ENCODE data around the gene PRDM16.

DNA sequence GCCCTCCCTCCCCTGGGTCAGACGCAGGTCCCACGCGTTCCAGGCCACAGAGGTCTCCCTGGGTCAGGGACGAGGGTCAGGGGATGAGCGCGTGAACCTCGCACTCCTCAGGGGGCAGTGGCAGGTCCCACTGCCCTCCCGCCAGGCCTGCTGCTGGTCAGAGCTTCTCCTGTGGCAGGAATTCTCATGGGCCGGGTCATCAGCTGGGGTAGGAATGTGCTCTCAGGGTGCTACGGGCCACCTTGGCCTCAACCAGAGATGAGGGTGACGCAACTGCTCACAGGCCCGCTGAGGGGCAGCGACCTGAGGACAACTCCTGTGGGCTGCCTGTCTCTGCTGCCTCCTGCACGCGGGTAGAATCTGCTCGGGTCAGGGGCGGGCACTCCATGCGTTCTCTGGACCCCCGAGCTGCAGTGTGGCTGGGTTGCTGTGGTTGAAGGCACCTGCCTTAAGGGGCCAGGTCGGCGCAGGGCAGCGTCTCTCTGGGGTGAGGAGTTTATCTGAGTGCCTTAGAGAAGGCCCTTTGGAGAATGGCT lies 128.8 kb downstream of the PRDM16 start:
- TF ChIP-seq, protein P1, sequence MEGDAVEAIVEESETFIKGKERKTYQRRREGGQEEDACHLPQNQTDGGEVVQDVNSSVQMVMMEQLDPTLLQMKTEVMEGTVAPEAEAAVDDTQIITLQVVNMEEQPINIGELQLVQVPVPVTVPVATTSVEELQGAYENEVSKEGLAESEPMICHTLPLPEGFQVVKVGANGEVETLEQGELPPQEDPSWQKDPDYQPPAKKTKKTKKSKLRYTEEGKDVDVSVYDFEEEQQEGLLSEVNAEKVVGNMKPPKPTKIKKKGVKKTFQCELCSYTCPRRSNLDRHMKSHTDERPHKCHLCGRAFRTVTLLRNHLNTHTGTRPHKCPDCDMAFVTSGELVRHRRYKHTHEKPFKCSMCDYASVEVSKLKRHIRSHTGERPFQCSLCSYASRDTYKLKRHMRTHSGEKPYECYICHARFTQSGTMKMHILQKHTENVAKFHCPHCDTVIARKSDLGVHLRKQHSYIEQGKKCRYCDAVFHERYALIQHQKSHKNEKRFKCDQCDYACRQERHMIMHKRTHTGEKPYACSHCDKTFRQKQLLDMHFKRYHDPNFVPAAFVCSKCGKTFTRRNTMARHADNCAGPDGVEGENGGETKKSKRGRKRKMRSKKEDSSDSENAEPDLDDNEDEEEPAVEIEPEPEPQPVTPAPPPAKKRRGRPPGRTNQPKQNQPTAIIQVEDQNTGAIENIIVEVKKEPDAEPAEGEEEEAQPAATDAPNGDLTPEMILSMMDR (conservative IDR thresholded peaks at IDR 0.05; ENCODE audit: low read depth, low read length) = no peak
- no peak for TF ChIP-seq EZH2 (IDR thresholded peaks at IDR 0.05; ENCODE audit: low read length, unreplicated experiment)
